Skeletal muscle cell (primary cell): Measurements from ENCODE around the gene ENDOD1.

Experiments used
- DNase-seq: peaks from one replicate; pipeline ENCODE4 v3.0.0-alpha.2; 2010; ENCODE audit warnings: low read depth
- H3K4me3 ChIP-seq: 2 replicates; pipeline ENCODE4 v1.5.1; 2011; ENCODE audit warnings: low read depth, mild to moderate bottlenecking, control low read depth, low read length, moderate library complexity

ENDOD1 gene

GRCh38 chr11:95074792-95075563, 14.7 kb upstream of the ENDOD1 start:
- DNase-seq, result no peak
- no peak overlapping the region for H3K4me3 ChIP-seq

- H3K4me3 ChIP-seq, result no peak overlapping the region
- peak; percentile 92 for DNase-seq
These were observed 13.2 kb upstream of the ENDOD1 start for GRCh38 chr11:95076416-95076815.

GRCh38 chr11:95076981-95077380, 12.7 kb upstream of the ENDOD1 start:
- DNase-seq, result no peak
- no peak overlapping the region for H3K4me3 ChIP-seq

- H3K4me3 ChIP-seq, result no peak overlapping the region
- DNase-seq, result no peak
These were observed 11.1 kb upstream of the ENDOD1 start for GRCh38 chr11:95078526-95078925.

- no peak overlapping the region for H3K4me3 ChIP-seq
- DNase-seq, result no peak
These were observed 8.6 kb upstream of the ENDOD1 start for GRCh38 chr11:95081010-95081409.

- no peak overlapping the region for H3K4me3 ChIP-seq
- no peak for DNase-seq
These were observed 8.2 kb upstream of the ENDOD1 start for GRCh38 chr11:95081412-95081811.

GRCh38 chr11:95082576-95083001, 7.1 kb upstream of the ENDOD1 start:
- H3K4me3 ChIP-seq, result no peak overlapping the region
- DNase-seq, result no peak

- H3K4me3 ChIP-seq, result no peak overlapping the region
- no peak for DNase-seq
These were observed 5.1 kb upstream of the ENDOD1 start for GRCh38 chr11:95084509-95084908.

GRCh38 chr11:95085117-95085816, 4.4 kb upstream of the ENDOD1 start:
- H3K4me3 ChIP-seq, result no peak overlapping the region
- DNase-seq, result no peak

- no peak for DNase-seq
These were observed 3.5 kb upstream of the ENDOD1 start for GRCh38 chr11:95086151-95086550.

GRCh38 chr11:95086836-95087570, 2.6 kb upstream of the ENDOD1 start:
- no peak for DNase-seq

More at GRCh38 chr11:95086151-95086550, 3.5 kb upstream of the ENDOD1 start:
- no peak overlapping the region for H3K4me3 ChIP-seq

GRCh38 chr11:95088946-95089619, 563 bp upstream of the ENDOD1 start:
- DNase-seq, result no peak
- peak overlapping the region; percentile 87 for H3K4me3 ChIP-seq

More at GRCh38 chr11:95086836-95087570, 2.6 kb upstream of the ENDOD1 start:
- H3K4me3 ChIP-seq, result no peak overlapping the region

GRCh38 chr11:95091663-95092180, 2.1 kb downstream of the ENDOD1 start:
- no peak for DNase-seq
- no peak overlapping the region for H3K4me3 ChIP-seq

GRCh38 chr11:95092549-95093324, 3.1 kb downstream of the ENDOD1 start:
- no peak overlapping the region for H3K4me3 ChIP-seq
- peak; percentile 53 for DNase-seq

GRCh38 chr11:95093548-95093947, 3.9 kb downstream of the ENDOD1 start:
- no peak overlapping the region for H3K4me3 ChIP-seq
- no peak for DNase-seq

GRCh38 chr11:95095858-95096587, 6.4 kb downstream of the ENDOD1 start:
- peak; percentile 52 for DNase-seq
- no peak overlapping the region for H3K4me3 ChIP-seq

- DNase-seq, result no peak
- H3K4me3 ChIP-seq, result no peak overlapping the region
These were observed 7.6 kb downstream of the ENDOD1 start for GRCh38 chr11:95097209-95097608.

- no peak overlapping the region for H3K4me3 ChIP-seq
- no peak for DNase-seq
These were observed 9.2 kb downstream of the ENDOD1 start for GRCh38 chr11:95098826-95099225.
